ENCODE data around the gene SH2B3.
"Not testable (repeated sequence)": the region's sequence is repeated elsewhere in the genome, so short reads cannot be mapped to it uniquely, and the experiment has no call there.

The SH2B3 gene

DNA sequence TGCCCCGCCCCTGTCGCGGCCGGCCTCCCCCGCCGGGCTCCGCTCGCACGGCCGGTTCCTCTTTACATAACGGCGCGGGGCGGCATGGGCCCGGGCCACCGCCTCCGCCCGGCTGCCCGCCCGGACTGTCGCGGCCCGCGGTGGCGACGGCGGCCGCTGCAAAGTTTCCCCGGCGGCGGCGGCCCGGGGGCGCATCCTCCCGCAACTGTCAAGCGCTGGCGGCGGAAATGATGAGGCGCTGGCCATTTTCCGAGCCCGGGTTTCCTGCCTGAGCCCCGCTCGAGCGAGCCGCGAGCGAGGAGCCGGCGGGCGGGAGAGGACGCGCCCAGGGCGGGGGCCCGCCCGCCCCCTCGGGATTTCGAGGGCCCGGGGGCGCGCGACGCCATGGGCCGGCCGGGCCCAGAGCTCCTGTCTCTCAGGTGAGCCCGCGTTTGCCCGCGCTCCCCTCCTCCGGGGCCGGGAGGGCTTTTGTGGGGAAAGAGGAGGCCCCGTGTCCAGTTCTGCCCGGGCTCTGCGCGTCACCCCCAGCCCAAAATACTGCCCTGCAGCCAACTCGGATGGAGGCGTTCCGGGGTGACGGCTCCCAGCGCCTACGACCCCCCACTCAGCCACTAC lies at the start of gene SH2B3:
TSS of gene SH2B3 (plus strand) at position 65 of the 615 bp plus-strand sequence. CDS start 12,223 bp downstream, outside the sequence.
- no peak for DNase-seq (ENCODE audit: low read depth, low spot score)

DNA sequence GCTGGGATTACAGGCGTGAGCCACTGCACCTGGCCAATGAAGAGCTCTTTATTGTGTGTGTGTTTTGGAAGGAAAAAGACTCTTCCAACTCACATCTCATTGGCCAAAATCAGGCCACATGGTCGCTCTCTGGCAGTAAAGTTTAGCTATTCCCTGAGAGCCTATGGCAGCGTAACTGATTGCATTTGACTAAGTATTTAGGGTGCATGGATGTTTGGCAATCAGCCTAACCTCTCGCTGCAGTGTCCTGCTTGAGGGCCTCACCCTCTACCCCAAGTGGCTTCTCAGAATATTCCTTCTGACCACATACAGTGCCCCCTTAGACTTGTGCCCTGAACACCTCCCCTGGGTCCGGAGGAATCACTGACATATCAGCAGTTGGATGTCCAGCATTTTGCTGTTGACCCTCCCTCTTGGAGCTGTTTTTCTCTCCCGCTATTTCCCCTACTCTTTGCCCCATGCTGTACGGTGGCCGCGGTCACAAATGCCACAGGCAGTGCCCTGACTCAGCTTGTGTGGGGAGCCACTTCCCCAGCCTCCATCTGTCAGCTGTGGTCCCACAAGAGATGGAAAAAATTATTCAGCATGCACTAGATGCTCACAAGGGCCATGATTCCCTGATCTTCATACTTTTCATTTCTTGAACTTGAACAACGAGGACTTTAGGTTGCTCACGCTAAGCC lies 46.4 kb upstream of the SH2B3 start:
- DNase-seq (ENCODE audit: low read depth, low spot score), result no peak

DNA sequence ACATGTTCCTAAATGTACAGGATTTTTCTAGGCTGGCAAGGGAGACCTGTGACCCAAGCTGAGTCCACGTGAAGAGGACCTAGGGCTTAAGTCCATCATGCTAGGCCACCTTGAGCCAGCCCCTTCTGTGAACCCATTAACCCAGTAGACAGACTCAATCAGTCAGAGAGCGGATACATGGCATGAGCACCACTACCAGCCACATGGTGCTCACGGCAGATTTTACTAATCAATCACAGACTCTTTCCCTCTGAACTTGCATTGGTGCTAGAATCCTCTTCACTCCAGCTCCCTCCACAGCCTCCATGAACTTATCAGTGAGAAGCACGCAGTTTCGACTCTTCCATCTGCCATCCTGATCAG lies 45.8 kb upstream of the SH2B3 start:
- no peak for DNase-seq (ENCODE audit: low read depth, low spot score)

DNA sequence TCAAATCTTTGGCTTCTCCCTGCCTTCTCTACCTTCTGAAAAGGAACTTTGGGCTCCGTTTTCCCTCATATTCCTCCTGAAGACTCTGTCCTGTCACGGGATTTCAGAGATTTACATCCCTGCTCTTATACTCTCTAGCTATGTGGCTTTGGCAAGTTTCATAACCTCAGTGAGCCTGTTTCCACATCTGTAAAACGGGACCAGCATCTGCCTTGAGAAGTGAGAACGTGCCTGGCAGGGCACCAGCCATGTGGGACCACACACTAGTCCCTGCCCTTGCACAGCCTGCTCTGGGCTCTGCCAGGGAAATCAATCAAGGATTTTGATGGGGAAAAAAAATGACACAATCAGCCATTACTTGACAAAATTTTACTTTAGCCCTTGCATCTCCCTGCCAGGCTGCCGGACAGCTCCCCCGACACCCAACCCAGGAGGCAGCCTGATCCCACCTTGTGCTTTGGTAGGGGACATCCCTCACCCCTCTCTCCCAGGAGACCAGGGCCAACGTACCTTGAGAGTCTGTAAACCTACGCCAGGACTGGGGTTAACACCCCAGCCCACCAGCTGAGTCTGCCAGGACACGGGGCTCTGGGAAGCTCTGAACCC lies 45.3 kb upstream of the SH2B3 start:
- DNase-seq (ENCODE audit: low read depth, low spot score), result no peak

DNA sequence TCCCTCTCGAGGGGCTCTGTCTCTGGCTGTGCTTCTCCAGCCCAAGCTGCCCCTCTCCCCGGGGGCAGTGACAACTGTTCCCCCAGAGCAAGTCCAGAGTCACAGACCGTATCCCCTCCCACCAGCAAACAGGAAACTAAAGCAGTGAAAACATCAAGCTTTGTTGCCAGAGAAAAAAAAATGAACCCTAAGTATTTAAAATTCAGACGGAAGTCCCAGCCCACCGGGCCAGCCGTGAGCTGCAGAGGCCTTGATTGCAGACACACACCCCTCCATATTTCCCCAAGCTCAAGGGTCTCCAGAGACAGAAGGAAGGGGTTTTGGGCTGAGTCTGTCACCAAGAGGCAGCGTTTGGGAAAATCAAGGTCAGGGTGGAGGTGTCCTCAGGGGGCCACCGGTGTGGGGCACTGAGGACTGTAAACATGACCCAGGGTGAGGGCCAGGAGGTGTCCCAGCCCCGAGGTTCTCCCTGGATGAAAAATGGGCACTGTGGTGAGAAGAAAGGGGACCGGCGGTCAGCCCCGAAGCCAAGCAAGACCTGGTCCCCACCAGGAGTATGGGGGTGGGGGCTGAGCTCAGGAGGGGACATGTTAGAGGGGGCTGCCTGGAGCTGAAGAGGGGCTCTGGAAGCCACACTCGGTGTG lies 44.5 kb upstream of the SH2B3 start:
- DNase-seq (ENCODE audit: low read depth, low spot score), result no peak

DNA sequence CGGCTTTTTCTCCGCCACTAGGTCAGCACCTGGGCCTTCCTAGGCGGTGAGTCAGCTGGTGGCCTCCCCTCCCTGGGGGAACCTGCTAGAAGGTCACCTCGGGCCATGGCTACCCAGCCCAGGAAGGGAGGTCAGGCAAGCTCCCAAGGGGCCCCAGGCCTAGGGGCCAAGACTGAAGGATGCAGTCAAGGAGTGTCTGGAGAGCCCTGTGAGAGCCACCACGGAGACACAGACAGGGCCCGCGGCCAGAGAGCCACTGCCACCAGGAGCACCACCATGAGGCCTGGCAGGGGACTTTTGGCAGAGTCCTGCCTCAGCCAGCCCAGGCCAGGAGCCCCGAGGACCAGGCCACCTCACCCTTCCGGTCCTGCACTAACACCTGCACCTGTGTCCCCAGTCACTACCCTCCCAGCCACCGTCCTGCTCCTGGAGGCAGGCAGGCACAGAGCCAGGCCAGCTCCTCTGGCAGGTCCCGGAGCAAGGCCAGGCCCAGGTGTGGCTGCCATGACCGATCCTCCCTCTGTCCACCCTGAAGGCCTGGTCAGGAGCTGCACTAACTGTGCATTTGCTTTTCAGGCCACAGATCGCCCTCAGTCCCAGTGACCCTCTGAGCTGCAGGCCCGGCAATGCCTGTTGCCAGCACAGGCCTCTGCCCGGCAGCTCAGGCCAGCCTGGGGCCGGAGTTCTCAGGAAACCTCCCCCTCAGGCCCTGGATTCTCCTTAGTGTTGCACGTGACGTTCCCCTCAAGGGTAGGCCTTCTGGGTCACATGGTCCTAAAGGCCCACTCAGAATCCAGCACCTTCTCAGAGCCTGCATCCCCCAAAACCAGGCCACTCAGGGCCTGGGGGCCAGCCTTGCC lies 43.8 kb upstream of the SH2B3 start:
- no peak for DNase-seq (ENCODE audit: low read depth, low spot score)

DNA sequence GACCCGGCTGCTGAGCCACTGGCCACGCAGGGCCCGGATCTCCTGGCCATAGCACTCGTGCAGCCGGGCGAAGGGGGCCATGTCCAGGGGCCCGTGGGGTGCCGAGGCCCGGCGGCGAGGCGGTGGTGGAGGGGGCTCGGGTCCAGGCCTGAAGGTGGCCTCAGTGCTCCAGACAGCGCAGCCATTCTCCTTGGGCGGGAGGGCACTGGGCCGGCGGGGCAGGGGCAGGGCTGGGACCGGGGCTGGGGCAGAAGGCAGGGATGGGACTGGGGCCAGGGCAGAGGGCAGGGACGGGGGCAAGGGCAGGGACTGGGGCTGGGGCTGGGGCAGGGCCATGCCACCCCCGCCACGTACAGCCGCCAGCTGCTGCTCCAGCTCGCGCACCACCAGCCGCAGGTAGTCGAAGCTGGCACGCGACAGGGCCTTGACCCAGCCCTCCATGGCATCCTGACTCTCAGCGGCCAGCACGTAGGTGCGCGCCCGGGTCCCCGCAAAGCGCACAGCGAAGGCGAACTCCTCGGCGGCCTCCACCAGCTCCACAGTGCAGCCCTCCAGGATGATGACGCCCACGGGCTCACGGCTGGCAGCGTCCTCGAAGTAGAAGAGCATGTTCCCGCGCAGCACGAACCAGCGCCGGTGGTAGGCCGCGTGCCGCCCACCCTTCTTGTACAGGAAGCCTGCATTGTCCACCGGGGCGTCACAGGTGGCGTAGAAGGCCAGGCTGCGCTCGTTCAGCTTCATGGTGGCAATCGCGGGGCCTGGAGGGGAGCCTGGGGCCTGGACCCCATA lies 42.8 kb upstream of the SH2B3 start:
- no peak for DNase-seq (ENCODE audit: low read depth, low spot score)

DNA sequence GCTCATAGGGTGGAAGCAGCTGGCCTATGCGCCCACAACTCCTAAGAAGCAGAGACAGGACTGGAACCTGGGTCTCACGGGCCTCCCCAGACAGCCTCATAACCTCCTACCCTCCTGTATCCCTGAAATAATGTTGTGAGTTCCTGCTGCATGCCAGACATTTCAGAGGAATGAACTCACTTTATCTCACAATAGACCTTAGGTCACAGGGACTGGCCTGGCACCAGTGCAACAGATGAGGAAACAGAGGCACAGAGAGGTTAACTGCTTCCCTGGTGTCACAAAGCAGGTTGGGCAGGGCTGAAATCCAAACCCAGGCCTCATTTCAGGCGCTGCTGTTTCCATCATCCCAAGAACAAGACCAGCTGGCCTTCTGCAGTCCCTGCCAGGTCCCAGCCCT lies 42.1 kb upstream of the SH2B3 start:
- peak; percentile 73 for DNase-seq (ENCODE audit: low read depth, low spot score)

DNA sequence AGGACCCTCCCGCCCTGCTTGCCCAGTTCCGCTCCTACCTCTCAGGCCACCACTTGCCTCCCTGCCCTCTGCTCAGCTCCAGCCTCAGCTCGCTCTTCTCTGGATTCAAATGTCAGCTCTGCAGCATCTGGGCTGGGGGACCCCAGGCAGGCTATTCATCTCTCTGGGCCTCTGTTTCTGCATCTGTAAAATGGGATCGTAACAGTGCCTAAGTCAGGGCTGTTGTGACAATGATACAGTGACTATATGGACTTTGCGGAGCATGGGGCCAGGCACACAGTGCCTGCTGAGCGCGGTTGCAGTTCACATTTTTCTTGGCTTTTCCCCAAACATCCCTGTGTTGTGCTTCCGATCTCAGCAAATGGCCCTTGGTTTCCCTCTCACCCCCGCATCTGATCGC lies 39.6 kb upstream of the SH2B3 start:
- DNase-seq (ENCODE audit: low read depth, low spot score), result no peak

DNA sequence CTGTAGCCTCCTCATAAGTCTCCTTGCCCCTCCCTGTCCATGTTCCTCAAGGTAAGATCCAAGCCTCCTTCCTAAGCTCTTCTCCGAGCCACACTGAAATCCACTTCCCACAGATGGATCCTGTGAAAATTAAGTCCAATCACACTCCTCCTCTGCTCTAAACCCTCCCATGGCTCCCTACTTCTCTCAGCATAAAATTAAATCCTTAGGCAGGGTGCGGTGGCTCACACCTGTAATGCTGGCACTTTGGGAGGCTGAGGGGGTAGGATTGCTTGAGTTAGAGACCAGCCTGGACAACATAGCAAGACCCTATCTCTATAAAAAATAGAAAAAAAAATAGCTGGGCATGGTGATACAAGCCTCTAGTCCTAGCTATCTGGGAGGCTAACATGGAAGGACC lies 39.1 kb upstream of the SH2B3 start:
- no peak for DNase-seq (ENCODE audit: low read depth, low spot score)

DNA sequence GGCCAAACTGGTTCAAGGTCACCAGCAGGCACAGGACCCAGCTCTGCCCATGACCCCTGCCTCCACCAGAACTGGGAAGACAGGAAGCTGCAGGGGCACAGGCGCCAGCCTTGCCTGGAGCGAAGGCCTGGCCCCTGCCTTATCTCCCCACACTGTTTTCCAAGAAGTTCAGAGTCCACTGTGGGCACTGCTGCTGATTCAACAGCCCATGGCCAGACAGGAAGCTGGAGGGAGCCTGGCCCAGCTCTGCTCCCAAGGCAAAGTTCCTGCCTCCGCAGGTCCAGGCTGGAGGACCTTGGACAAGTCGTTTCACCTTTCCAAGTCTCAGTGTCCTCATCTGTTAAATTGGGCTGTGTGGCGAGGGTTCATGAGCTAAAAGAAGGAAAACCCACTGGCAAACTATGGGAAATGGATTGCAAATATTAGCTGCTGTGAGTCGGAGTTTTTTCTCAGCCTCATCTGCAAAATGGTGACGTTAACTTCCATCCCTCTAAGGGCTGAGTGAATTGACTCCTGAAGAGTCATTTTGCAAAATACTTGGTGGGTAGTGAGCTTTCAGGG lies 38.0 kb upstream of the SH2B3 start:
- peak; percentile 25 for DNase-seq (ENCODE audit: low read depth, low spot score)

DNA sequence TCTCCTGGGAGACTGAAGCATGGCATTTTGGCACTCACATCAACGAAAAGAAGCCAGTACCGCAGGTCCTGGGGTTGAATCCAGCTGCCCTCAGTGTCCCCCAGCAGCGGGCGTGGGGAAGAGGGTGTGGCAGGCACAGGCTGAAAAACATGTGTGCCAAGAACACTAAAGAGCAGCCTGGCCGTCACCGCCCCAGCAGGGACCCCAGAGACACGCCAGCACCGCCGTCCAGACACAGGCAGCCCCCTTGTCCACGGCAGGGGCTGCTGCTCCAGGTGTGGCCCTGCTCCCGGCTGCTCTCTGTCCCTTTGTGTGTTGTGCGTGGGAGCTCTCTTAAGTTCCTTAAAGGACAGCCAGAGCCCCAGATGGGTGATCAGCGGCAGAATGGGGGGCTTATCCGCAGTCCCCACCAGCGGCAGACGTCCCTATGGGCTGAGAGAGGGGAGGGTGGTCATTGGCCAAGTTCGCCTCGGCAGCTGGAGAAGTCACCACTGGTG lies 37.4 kb upstream of the SH2B3 start:
- peak; percentile 28 for DNase-seq (ENCODE audit: low read depth, low spot score)

DNA sequence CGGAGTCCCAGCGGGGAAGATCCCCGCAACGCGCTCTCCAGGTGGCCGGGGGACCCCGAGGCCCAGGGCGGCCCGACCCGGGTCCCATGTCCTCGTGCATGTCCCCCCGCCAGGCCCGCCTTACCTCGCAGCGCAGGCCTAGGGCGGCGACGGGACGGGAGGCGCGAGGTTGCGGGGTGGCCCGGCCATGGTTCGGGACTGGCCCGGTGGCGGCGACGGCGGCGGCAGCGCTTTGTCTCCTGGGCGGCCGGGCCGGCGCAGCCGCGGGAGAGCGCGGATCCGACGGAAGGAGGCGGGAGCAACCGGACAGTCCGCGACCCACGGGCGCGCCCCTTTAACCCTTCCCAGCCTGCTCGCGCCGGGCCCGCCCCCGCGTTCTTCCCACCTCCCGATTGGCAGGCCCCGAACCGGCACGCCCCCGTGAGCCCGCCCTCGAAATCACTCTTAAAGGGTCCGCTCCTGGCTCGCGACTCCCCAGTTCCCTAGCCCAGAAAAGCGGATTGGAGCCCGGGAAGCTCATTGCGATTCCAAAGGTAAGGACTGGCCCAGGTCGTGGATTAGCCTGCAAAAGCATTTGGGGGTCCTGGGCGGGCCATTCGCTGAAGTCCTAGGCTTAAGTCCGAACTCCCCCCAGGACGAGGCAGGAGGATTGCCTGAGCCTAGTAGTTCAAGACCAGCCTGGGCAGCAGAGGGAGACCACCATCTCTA lies 36.8 kb upstream of the SH2B3 start, which contains the start of gene PHETA1:
TSS of gene PHETA1 (minus strand) at position 308 of the 708 bp plus-strand sequence. CDS start 5,668 bp downstream, outside the sequence.
- DNase-seq (ENCODE audit: low read depth, low spot score), result peak; percentile 96

DNA sequence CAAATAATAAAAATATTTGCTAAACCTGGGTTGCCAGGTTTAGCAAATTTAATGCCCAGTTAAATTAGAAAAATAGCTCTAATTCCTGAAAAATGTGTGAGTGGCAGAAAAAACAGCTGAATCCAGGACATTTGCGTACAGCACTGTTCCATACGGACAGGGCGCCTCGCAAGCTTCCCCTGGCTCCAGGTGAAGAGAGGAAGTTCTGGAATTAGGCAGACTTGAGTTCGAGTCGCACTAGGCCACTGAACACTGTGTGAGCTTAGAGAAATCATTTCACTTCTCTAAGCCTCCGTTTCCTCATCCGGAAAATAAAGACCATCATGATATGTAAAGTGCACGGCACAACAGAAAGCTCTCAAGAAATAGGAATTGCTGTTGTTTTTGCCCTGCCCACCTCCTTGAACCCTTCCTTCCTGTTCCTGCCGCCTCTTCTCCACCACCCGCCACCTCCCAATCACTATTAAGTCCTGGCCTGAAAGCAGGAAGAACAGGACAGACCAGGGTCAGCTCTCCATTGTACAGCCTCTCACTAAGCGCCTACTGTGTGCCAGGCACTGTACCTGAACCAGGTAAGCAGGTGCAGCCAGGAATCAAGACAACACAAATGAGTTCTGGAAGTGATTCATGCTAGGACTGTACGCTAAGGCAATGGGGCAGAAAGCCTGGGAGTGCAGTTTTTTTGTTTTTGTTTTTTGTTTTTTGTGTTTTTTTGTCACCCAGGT lies 36.1 kb upstream of the SH2B3 start:
- DNase-seq (ENCODE audit: low read depth, low spot score), result no peak

DNA sequence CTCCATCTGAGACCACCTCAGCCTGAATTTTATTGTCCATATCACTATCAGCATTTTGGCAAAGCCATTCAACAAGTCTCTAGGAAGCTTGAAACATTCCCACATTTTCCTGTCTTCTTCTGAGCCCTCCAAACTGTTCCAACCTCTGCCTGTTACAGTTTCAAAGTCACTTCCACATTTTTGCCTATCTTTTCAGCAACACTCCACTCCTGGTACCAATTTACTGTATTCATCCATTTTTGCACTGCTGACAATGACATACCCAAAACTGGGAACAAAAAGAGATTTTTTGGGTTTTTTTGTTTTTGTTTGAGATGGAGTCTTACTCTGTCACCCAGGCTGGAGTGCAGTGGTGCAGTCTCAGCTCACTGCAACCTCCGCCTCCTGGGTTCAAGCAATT lies 32.5 kb upstream of the SH2B3 start:
- not testable (repeated sequence) for DNase-seq (ENCODE audit: low read depth, low spot score)

DNA sequence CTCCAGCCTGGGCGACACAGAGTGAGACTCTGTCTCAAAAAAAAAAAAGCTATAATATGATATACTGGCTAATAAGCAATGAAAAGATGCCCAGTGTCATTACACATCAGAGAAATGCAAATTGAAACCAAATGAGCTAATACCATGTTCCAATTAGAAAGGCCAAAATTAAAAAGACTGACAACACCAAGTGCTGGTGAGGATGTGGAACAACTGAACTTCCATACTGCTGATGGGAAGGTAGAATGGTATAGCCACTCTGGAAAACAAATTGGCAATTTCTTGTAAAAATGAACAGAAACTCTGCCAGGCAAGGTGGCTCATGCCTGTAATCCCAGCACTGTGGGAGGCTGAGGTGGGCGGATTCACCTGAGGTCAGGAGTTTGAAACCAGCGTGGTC lies 28.3 kb upstream of the SH2B3 start:
- DNase-seq (ENCODE audit: low read depth, low spot score), result no peak

DNA sequence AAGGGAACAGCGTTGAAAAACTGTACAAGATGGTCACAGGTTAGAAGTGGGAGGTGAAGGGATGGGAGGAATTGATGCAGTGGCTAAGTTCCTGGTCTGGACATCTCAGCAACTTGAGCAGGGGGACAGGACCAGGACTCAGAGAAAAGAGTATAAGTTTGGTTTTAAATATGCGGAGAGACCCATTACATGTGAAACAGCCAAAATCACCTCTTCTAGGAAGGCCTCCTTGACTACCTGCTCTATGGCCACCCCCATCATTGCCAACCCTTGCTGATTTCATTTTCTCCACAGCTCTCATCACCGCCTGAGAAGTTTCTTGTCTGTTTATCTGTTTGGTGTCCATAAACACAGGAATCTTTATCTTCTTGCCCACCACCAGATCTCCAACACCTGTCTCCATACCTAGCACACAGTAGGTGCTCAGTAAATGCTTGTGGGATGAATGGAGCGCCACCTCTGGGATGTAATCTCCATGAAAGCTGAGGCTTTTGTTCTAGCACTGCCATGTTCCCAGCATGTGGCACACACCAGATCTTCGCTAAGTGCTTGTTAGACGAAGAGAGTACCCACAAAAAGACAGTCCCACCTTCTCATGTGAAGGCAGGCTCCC lies 25.7 kb upstream of the SH2B3 start:
- no peak for DNase-seq (ENCODE audit: low read depth, low spot score)

DNA sequence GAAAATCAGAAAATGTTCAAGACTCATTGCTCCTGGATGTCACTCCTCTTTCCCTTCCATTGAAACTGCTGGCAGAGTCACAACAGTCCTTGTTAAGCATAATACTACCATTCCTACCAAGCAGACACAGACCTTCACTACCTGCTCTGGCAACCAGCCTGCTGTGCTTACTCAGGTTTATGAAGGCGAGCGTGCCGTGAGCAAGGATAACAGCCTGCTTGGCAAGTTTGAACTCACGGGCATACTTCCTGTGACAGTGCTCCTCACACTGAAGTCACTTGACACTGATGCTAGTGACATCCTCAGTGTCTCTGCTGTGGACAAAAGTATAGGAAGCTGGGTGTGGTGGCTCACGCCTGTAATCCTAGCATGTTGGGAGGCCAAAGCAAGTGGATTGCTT lies 21.1 kb upstream of the SH2B3 start:
- no peak for DNase-seq (ENCODE audit: low read depth, low spot score)

DNA sequence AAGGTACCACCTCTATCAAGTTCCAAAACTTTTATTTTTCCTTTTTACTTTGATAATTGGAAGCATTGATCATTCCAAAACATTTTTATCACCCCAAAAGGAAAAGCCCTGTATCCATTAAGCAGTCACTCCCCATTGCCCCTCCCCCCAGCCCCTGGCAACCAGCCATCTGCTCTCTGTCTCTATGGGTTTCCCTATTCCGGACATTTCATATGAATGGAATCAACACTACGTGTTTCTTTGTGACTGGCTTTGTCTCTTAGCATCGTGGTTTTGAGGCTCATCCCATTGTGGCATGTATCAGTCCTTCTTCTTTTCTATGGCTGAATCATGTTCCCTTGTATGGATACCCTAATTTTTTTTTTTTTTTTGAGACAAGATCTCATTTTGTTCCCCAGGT lies 18.8 kb upstream of the SH2B3 start:
- no peak for DNase-seq (ENCODE audit: low read depth, low spot score)

Measured in astrocyte of the hippocampus (primary cell).